ENCODE results near the gene HSCB. TPM values are rescaled to one million over a fixed set of nuclear protein-coding genes. Genes with fewer than 3 reads are reported as not detected.

The HSCB gene
- polyA plus RNA-seq, 1 donor (not counting 4 experiments of a cell fraction or from before 2014, with no cell fraction given) = 12.5 TPM

GRCh38 chr22:28702891-28703290 lies 38.9 kb upstream of the HSCB start:
- Histone ChIP-seq H2AFZ (ENCODE audit: control insufficient read depth, low read length) (no peak overlapping the region), H3K4me2 (ENCODE audit: control insufficient read depth, extremely low read depth, insufficient read depth, low read depth, low read length) (no peak overlapping the region), H3K9me1 (ENCODE audit: control insufficient read depth, extremely low read depth, insufficient read depth, low read length) (no peaks in the 10 kb centered on the region), H3K4me1 (ENCODE audit: control insufficient read depth, extremely low read depth, insufficient read depth, low read length) (no peaks in the 10 kb centered on the region), H4K20me1 (ENCODE audit: control insufficient read depth, extremely low read depth, insufficient read depth, low read length) (no peaks in the 10 kb centered on the region), H3K4me3 (ENCODE audit: control insufficient read depth in 2 of 3, extremely low read depth in 1 of 3, insufficient read depth in 2 of 3, low read depth in 1 of 3, low read length in 3 of 3) (no peak overlapping the region), H3K36me3 (ENCODE audit: control insufficient read depth in 2 of 2, extremely low read depth in 1 of 2, insufficient read depth in 2 of 2, low read length in 2 of 2) (peaks cover 0 to 4% of the 10 kb centered on the region in 2 experiments), H3K9me3 (ENCODE audit: control insufficient read depth, low read depth, low read length) (no peaks in the 10 kb centered on the region), H3K27me3 (ENCODE audit: control insufficient read depth, extremely low read depth, insufficient read depth, low read length) (no peaks in the 10 kb centered on the region), H3K9ac (ENCODE audit: control insufficient read depth, extremely low read depth, insufficient read depth, low read length) (no peak overlapping the region), H3K27ac (ENCODE audit: control insufficient read depth, insufficient read depth, low read length) (no peak overlapping the region), H3K79me2 (ENCODE audit: control insufficient read depth, insufficient read depth, low read length) (no peaks in the 10 kb centered on the region)
- no peak for FAIRE-seq
- no peak for DNase-seq (ENCODE audit: low read depth, low spot score)
- no peak for TF ChIP-seq CTCF (optimal IDR thresholded peaks at IDR 0.05 in 1 of 3, IDR thresholded peaks at IDR 0.05 in 1 of 3, conservative IDR thresholded peaks at IDR 0.05 in 1 of 3; ENCODE audit: extremely low read depth in 1 of 3, insufficient read depth in 2 of 3, low read length in 3 of 3)
- no peak for TF ChIP-seq EZH2 (IDR thresholded peaks at IDR 0.05; ENCODE audit: low read length)
- dilution Hi-C loops (cut with MboI; ENCODE audit: extremely low pct_ligation_motif_present, low sequenced_read_pairs) = no loop called here

DNA sequence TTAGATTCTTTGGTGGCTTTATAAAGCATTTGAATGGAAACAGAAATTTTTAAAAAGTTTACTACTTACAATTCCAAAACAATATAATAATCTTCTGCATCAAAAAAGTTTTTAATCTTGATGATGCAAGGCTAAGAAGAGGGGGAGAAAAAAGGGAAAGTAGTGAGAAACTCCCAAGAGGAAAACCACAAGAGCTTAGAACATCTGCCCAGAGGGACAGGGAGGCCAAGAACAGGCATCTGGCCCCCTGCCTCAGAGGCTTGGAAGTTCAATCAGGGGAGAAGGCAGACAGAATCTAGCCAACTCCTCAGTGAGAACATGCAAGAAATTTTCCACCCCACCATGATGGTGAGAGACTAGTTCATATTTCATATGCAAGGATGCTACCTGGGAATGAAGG lies 38.4 kb upstream of the HSCB start:
- Histone ChIP-seq H3K27ac (ENCODE audit: control insufficient read depth, insufficient read depth, low read length) (no peak overlapping the region), H3K36me3 (ENCODE audit: control insufficient read depth in 2 of 2, extremely low read depth in 1 of 2, insufficient read depth in 2 of 2, low read length in 2 of 2) (peaks cover 3 to 4% of the 10 kb centered on the region in 2 experiments), H3K4me1 (ENCODE audit: control insufficient read depth, extremely low read depth, insufficient read depth, low read length) (no peaks in the 10 kb centered on the region), H3K27me3 (ENCODE audit: control insufficient read depth, extremely low read depth, insufficient read depth, low read length) (no peaks in the 10 kb centered on the region), H2AFZ (ENCODE audit: control insufficient read depth, low read length) (no peak overlapping the region), H3K9me1 (ENCODE audit: control insufficient read depth, extremely low read depth, insufficient read depth, low read length) (no peaks in the 10 kb centered on the region), H3K9me3 (ENCODE audit: control insufficient read depth, low read depth, low read length) (no peaks in the 10 kb centered on the region), H4K20me1 (ENCODE audit: control insufficient read depth, extremely low read depth, insufficient read depth, low read length) (no peaks in the 10 kb centered on the region), H3K79me2 (ENCODE audit: control insufficient read depth, insufficient read depth, low read length) (no peaks in the 10 kb centered on the region), H3K9ac (ENCODE audit: control insufficient read depth, extremely low read depth, insufficient read depth, low read length) (no peak overlapping the region), H3K4me3 (ENCODE audit: control insufficient read depth in 2 of 3, extremely low read depth in 1 of 3, insufficient read depth in 2 of 3, low read depth in 1 of 3, low read length in 3 of 3) (no peak overlapping the region), H3K4me2 (ENCODE audit: control insufficient read depth, extremely low read depth, insufficient read depth, low read depth, low read length) (no peak overlapping the region)
- TF ChIP-seq CTCF (optimal IDR thresholded peaks at IDR 0.05 in 1 of 3, IDR thresholded peaks at IDR 0.05 in 1 of 3, conservative IDR thresholded peaks at IDR 0.05 in 1 of 3; ENCODE audit: extremely low read depth in 1 of 3, insufficient read depth in 2 of 3, low read length in 3 of 3) (no peak), EZH2 (IDR thresholded peaks at IDR 0.05; ENCODE audit: low read length) (no peak)
- dilution Hi-C loops (cut with MboI; ENCODE audit: extremely low pct_ligation_motif_present, low sequenced_read_pairs) = no loop called here
- no peak for FAIRE-seq
- no peak for DNase-seq (ENCODE audit: low read depth, low spot score)
